AG10803 (cell line): ENCODE data around the gene ARHGEF38.

Experiments used
- DNase-seq: peaks from one replicate; pipeline ENCODE4 v3.0.0; 2010; ENCODE audit warnings: low read depth
- H3K4me3 ChIP-seq: 2 replicates; pipeline ENCODE4 v1.5.1; 2011; ENCODE audit warnings: mild to moderate bottlenecking, low read length, control low read depth
- TF ChIP-seq, protein P1 (sequence below): conservative IDR thresholded peaks from 2 replicates; pipeline ENCODE4 v1.5.1; 2011; ENCODE audit warnings: mild to moderate bottlenecking, low read length, control low read depth, inconsistent platforms

Gene ARHGEF38

DNA sequence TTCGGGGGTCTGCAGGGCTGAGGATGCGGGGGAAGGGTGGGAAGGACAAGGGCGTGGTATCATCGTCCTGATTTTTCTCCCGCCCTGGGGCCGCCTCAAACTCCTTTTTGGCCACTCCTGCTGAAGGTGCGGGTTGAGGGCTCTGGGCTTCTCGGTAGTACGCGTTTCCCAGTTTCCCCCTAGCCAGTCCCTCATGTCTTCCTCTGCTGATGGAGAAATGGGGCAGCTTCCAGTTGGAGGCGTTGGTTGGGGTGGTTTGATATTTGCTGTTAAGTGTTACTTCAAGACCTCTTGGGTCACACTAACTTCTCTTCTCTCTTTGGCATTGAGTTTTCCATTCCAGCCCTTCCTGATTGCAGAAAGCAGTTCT lies 156.6 kb downstream of the ARHGEF38 start:
- no peak for DNase-seq
- H3K4me3 ChIP-seq, result peak overlapping the region; percentile 82
- TF ChIP-seq, protein P1, sequence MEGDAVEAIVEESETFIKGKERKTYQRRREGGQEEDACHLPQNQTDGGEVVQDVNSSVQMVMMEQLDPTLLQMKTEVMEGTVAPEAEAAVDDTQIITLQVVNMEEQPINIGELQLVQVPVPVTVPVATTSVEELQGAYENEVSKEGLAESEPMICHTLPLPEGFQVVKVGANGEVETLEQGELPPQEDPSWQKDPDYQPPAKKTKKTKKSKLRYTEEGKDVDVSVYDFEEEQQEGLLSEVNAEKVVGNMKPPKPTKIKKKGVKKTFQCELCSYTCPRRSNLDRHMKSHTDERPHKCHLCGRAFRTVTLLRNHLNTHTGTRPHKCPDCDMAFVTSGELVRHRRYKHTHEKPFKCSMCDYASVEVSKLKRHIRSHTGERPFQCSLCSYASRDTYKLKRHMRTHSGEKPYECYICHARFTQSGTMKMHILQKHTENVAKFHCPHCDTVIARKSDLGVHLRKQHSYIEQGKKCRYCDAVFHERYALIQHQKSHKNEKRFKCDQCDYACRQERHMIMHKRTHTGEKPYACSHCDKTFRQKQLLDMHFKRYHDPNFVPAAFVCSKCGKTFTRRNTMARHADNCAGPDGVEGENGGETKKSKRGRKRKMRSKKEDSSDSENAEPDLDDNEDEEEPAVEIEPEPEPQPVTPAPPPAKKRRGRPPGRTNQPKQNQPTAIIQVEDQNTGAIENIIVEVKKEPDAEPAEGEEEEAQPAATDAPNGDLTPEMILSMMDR, result no peak

DNA sequence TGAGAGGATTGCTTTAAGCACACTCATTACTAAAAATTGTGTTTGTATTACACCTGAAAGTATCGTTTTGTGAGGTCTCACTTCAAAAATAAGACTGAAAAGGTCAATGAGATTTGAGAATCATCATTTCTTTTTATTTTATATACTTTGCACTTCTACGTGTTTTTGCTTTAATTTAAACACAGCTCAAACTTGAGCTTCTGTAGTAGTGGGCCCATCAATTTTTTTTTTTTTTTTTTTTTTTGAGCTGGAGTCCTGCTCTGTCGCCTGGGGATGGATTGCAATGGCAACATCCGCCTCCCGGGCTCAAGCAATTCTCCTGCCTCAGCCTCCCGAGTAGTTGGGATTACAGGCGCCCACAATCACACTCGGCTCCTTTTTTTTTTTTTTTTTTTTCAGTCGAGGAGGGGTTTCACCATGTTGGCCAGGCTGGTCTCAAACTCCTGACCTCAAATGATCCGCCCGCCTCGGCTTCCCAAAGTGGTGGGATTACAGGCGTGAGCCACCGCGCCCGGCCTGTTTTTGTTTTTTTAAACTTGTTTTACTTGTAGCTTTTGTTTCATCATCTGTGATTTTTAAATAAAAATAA lies 157.7 kb downstream of the ARHGEF38 start:
- TF ChIP-seq, protein P1, result no peak
- DNase-seq, result no peak
- peak overlapping the region; percentile 82; the same call in 1 of the 2 replicates for H3K4me3 ChIP-seq

DNA sequence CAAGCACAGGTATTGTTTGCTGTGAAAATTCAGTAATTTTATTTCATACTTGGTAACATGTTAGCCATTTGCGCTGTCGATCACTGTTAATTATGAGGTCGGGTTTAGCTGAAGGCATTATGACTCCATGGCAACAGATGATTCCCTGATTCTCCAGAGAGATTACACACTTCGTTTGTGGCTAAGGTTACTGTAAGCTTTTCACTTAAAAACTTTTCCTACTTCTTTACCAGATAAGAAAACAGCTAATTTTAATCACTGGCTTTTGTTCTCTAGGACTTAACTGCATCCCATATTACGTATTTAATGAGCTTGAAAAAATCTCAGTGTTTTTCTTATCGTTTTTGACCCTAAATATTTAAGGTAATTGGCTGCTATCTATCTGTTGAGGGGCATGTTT lies 158.3 kb downstream of the ARHGEF38 start:
- no peak overlapping the region for H3K4me3 ChIP-seq
- TF ChIP-seq, protein P1, result no peak
- no peak for DNase-seq

DNA sequence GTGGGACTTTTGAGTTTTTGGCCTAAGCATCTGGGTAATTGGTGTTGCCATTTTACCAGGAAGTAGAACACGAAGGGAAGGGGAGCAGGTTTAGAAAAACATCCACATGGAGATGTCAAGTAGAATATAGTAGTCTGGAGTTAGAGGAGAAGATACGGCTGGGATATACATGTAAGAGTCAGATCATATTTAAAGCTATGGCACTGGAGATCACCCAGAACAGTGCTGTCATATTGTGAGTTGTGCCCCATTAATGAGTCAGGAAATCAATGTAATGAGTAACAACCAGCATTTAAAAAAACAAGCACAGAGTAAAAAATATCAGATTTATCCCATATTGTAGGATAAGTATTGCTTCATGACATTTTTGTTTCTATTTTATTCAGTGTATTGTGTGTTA lies 160.3 kb downstream of the ARHGEF38 start:
- TF ChIP-seq, protein P1, result no peak
- H3K4me3 ChIP-seq, result no peak overlapping the region
- no peak for DNase-seq

DNA sequence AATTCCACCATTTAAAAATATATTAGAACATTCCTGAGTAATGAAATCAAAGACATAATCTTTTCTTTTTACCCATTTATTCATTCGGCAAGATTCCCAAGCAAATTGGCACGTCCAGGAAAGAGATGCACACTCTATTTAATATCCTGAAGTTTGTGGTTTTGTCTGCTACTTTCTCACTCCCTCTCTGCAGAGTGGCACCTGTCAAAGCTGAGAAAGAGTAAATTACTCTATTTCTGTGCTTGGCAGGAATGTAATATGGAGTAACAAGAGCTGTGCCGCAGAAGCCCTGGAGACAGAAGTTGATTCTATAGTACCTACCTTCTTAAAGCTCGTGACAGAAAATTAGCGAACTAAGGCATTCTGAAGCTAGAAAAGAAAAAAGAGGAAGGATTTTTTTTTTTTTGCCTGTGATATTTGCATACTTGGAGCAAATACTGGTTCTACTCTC lies 161.7 kb downstream of the ARHGEF38 start:
- H3K4me3 ChIP-seq, result no peak overlapping the region
- TF ChIP-seq, protein P1, result no peak
- DNase-seq, result no peak

DNA sequence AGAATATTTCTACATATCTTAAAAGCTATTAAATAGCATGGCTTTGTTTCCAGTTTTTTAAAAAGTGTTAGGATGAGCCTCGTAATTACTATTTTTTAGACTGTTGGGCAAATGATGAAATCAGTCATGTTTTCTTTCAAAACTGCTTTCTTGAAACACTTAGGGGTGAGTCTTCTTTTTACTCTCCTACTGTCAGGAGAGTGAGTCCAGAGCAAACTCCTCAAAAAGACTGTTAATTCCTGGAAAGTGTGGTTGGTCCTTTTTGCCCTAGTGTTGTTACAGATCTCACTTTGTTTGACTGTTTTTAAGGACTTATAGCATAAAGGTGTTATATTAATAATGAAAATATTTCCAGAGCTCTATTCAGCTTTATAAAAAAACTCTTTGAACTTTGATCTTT lies 162.5 kb downstream of the ARHGEF38 start:
- no peak overlapping the region for H3K4me3 ChIP-seq
- TF ChIP-seq, protein P1, result no peak
- DNase-seq, result no peak

DNA sequence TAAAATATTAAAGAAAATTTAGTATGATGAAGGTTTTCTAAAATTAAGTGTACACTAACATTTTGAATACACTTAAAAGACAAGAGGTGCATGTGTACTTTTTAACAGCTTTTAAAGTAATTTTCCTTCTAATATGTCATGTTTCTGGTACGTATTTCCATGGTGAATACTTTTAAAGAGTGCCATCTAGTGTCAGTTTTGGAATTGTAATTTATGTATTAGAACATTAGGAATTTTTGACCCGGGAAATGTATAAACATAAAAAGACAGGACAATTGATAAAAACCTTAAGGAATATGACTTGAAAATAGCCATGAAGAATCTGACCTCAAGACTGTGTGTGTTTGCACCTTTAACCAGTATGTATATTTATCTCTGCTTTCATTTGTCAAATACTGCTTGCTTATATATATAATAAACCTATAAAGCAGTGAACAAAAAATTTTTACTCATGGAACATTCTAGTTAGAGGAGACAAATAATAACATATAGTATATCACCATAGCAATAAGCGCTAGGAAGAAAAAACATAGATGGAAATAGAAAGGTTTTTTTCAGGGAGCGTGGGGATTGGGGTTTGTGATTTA lies 163.4 kb downstream of the ARHGEF38 start:
- DNase-seq, result peak; percentile 40
- TF ChIP-seq, protein P1, result peak; percentile 59
- H3K4me3 ChIP-seq, result no peak overlapping the region
